Mammary epithelial cell (primary cell): Measurements from ENCODE around the gene SOD2.
"Not testable (repeated sequence)": the region's sequence is repeated elsewhere in the genome, so short reads cannot be mapped to it uniquely, and the experiment has no call there.

Source experiments
- EZH2 ChIP-seq: IDR thresholded peaks from 2 replicates; pipeline ENCODE4 v1.6.1; 2012; ENCODE audit warnings: low read length, inconsistent platforms, borderline replicate concordance
- TF ChIP-seq, protein P1 (sequence below), 2 donors: IDR thresholded peaks in 1 of 2; conservative IDR thresholded peaks in 1 of 2; 2 replicates each; pipeline ENCODE4 v1.5.1; 2011 to 2012; ENCODE audit warnings: inconsistent platforms in 2 of 2, low read length in 2 of 2, mild to moderate bottlenecking in 2 of 2, control low read depth in 1 of 2, low read depth in 1 of 2; ENCODE audit not compliant: insufficient read depth in 1 of 2; ENCODE audit errors: extremely low read depth in 1 of 2

DNA sequence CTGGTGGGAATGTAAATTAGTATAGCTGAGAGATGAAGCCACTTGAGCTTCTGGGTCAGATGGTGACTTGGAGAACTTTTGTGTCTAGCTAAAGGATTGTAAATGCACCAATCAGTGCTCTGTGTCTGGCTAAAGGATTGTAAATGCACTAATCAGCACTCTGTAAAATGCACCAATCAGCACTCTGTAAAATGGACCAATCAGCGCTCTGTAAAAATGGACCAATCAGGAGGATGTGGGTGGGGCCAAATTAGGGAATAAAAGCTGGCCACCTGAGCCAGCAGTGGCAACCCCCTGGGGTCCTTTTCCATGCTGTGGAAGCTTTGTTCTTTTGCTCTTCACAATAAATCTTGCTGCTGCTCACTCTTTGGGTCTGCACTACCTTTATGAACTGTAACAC is 31.1 kb downstream of the SOD2 start:
- TF ChIP-seq, protein P1, sequence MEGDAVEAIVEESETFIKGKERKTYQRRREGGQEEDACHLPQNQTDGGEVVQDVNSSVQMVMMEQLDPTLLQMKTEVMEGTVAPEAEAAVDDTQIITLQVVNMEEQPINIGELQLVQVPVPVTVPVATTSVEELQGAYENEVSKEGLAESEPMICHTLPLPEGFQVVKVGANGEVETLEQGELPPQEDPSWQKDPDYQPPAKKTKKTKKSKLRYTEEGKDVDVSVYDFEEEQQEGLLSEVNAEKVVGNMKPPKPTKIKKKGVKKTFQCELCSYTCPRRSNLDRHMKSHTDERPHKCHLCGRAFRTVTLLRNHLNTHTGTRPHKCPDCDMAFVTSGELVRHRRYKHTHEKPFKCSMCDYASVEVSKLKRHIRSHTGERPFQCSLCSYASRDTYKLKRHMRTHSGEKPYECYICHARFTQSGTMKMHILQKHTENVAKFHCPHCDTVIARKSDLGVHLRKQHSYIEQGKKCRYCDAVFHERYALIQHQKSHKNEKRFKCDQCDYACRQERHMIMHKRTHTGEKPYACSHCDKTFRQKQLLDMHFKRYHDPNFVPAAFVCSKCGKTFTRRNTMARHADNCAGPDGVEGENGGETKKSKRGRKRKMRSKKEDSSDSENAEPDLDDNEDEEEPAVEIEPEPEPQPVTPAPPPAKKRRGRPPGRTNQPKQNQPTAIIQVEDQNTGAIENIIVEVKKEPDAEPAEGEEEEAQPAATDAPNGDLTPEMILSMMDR (conservative IDR thresholded peaks at IDR 0.05 in 1 of 2, IDR thresholded peaks at IDR 0.05 in 1 of 2; ENCODE audit: extremely low read depth in 1 of 2, insufficient read depth in 1 of 2, low read depth in 1 of 2, low read length in 2 of 2): not testable (repeated sequence)
- not testable (repeated sequence) for TF ChIP-seq EZH2
